ENCODE results near the gene GMNN.
A peak's percentile ranks its signal among the peaks of the same experiment; 100 is the strongest.

The GMNN gene

DNA sequence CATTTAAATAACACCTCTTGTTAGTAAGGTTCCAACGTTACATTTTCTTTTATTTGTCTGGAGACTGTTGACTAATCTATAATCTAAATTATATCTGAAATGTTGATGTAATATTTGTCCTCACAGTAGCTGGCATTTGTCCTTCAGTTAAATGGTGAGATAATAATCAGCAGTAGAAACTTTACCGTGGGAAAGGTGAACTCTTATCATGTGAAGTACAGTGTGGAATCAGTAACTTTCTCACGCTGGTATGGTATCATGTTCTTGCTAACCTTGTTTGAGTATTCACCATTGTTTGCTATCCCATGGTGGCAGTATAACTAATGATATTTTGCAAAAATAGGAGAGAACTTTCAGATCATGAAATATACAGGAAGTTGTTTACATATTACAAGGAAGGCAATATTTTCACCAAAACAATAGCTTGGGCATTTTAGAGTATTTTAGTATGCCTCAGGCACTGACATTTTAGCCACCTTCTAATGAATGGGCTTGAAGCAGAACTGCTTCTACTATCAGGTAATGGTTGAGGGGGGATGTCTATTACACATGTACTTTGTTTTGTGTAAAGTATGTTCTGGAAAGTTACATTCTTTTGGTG lies 4.8 kb downstream of the GMNN start:
- no peaks in the 10 kb centered on the region for H3K9me3 Mint-ChIP-seq
- peaks cover 44% of the 10 kb centered on the region for H3K36me3 Mint-ChIP-seq (ENCODE audit: low read depth)
- H3K4me3 Mint-ChIP-seq, result peak overlapping the region in 1 of 3 experiments; percentile 1
- no peaks in the 10 kb centered on the region for H3K27me3 Mint-ChIP-seq (ENCODE audit: low read depth)
- peak overlapping the region; percentile 45 to 77 (median 71) for H3K27ac Mint-ChIP-seq
- no peak for TF ChIP-seq CTCF (IDR thresholded peaks at IDR 0.05; ENCODE audit: unreplicated experiment in 3 of 3)
- peaks cover 20% of the 10 kb centered on the region for H3K4me1 Mint-ChIP-seq

- H3K36me3 Mint-ChIP-seq (ENCODE audit: low read depth), result peaks cover 47% of the 10 kb centered on the region
- H3K4me3 Mint-ChIP-seq, result no peak overlapping the region
- peak overlapping the region; percentile 45 to 77 (median 71) for H3K27ac Mint-ChIP-seq
- H3K27me3 Mint-ChIP-seq (ENCODE audit: low read depth), result no peaks in the 10 kb centered on the region
- peaks cover 20% of the 10 kb centered on the region for H3K4me1 Mint-ChIP-seq
- TF ChIP-seq CTCF (IDR thresholded peaks at IDR 0.05; ENCODE audit: unreplicated experiment in 3 of 3), result no peak
- H3K9me3 Mint-ChIP-seq, result no peaks in the 10 kb centered on the region
Observed at GRCh38 chr6:24780206-24780605, 5.5 kb downstream of the GMNN start.

DNA sequence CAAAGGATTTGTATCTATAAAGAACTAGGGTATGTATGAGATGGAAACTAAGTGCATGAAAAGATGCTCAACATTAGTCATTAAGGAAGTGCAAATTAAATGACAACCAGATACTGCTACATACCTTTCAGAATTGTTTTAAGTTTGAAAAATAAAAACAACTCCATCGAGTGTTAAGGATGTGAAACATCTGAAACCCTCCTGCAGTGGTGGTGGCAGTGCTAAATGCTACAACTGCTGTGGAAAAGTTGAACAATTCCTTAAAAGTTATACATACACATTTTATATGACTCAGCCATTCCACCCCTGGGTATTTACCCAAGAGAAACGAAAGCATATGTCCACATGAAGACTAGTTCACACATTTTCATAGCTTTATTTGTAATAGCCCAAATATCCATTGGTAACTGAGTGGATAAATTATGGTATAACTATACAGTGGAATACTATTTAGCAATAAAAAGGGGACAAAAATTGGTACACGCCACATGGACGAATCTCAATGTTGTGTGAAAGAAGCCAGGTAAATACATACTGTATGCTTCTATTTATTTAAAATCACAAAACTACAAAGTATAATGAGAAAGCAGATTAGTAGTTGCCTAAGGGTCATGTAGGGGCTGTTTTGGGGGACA lies 13.4 kb downstream of the GMNN start:
- Mint-ChIP-seq H3K4me1 (no peaks in the 10 kb centered on the region), H3K4me3 (no peak overlapping the region), H3K27ac (no peak overlapping the region), H3K9me3 (no peaks in the 10 kb centered on the region), H3K27me3 (ENCODE audit: low read depth) (no peaks in the 10 kb centered on the region), H3K36me3 (ENCODE audit: low read depth) (peaks cover 39% of the 10 kb centered on the region)
- no peak for TF ChIP-seq CTCF (IDR thresholded peaks at IDR 0.05; ENCODE audit: unreplicated experiment in 3 of 3)

DNA sequence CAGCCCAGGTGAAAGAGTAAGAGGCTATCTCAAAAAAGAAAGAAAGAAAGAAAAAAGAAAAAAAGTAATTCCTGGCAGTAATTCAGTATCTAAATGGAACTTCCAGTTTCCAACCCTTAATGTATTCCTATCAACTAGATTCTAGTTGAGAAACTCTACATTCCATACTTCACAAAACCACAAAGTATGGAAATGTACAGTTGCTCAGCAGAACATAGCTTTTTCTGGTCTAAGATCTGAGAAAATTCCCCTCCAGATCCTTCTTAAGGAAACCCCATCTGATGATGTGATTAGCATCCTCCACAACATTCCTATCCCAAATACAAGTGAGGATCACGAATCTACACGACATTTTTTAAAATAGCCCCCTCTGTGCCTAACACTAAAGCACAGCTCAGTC lies 20.4 kb downstream of the GMNN start:
- Mint-ChIP-seq H3K9me3 (no peaks in the 10 kb centered on the region), H3K27ac (no peak overlapping the region), H3K36me3 (ENCODE audit: low read depth) (no peaks in the 10 kb centered on the region), H3K4me3 (no peak overlapping the region), H3K27me3 (ENCODE audit: low read depth) (no peaks in the 10 kb centered on the region), H3K4me1 (peaks cover 11% of the 10 kb centered on the region)
- no peak for TF ChIP-seq CTCF (IDR thresholded peaks at IDR 0.05; ENCODE audit: unreplicated experiment in 3 of 3)

DNA sequence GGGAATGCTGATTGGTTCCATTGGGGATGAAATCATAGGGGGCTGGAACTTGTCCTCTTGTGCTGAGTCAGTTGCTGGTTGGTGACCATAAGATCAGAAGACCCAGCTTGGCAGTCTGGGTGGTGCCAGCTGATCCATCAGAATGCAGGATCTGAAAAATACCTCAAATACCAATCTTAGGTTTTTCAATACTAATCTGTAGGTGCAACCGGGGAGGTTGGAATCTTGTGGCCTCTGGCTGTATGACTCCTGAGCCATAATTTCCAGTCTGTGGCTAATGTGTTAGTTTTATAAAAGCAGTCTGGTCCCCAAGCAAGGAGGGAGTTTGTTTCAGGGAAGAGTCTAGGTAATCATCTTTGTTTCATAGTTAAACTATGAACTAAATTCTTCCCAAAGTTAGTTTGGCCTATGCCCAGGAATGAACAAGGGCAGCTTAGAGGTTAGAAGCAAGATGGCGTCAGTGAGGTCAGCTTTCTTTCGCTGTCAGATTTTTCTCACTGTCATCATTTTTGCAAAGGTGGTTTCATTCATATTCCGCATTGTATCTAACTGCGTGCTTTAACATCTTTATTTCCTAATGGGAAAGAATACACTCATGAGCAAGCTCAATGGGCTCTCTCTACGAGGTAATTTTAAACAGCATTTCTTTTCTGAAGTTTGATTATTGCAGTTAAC lies 22.0 kb downstream of the GMNN start:
- TF ChIP-seq CTCF (IDR thresholded peaks at IDR 0.05; ENCODE audit: unreplicated experiment in 3 of 3), result no peak
- H3K27me3 Mint-ChIP-seq (ENCODE audit: low read depth), result no peaks in the 10 kb centered on the region
- peaks cover 11% of the 10 kb centered on the region for H3K4me1 Mint-ChIP-seq
- H3K27ac Mint-ChIP-seq, result no peak overlapping the region
- H3K9me3 Mint-ChIP-seq, result no peaks in the 10 kb centered on the region
- no peak overlapping the region for H3K4me3 Mint-ChIP-seq
- H3K36me3 Mint-ChIP-seq (ENCODE audit: low read depth), result no peaks in the 10 kb centered on the region

Measured in nephron (organoid).